ENCODE results near the gene KIF1A. TPM values are rescaled to one million over a fixed set of nuclear protein-coding genes. Genes with fewer than 3 reads are reported as not detected.

The KIF1A gene
- polyA plus RNA-seq, 1 donor (not counting 4 experiments of a cell fraction or from before 2014, with no cell fraction given) = not detected

GRCh38 chr2:240713928-240714746 is 105.9 kb downstream of the KIF1A start:
- dilution Hi-C loops (cut with MboI; ENCODE audit: extremely low pct_ligation_motif_present, low sequenced_read_pairs) = no loop called here
- Histone ChIP-seq H3K27me3 (ENCODE audit: control insufficient read depth, extremely low read depth, insufficient read depth, low read length) (peaks cover 17% of the 10 kb centered on the region), H3K4me3 (ENCODE audit: control insufficient read depth in 2 of 3, extremely low read depth in 1 of 3, insufficient read depth in 2 of 3, low read depth in 1 of 3, low read length in 3 of 3) (no peak overlapping the region), H2AFZ (ENCODE audit: control insufficient read depth, low read length) (no peak overlapping the region), H3K4me1 (ENCODE audit: control insufficient read depth, extremely low read depth, insufficient read depth, low read length) (no peaks in the 10 kb centered on the region), H4K20me1 (ENCODE audit: control insufficient read depth, extremely low read depth, insufficient read depth, low read length) (no peaks in the 10 kb centered on the region), H3K27ac (ENCODE audit: control insufficient read depth, insufficient read depth, low read length) (no peak overlapping the region), H3K4me2 (ENCODE audit: control insufficient read depth, extremely low read depth, insufficient read depth, low read depth, low read length) (no peak overlapping the region), H3K79me2 (ENCODE audit: control insufficient read depth, insufficient read depth, low read length) (no peaks in the 10 kb centered on the region), H3K9ac (ENCODE audit: control insufficient read depth, extremely low read depth, insufficient read depth, low read length) (no peak overlapping the region), H3K9me3 (ENCODE audit: control insufficient read depth, low read depth, low read length) (no peaks in the 10 kb centered on the region), H3K36me3 (ENCODE audit: control insufficient read depth in 2 of 2, extremely low read depth in 1 of 2, insufficient read depth in 2 of 2, low read length in 2 of 2) (no peaks in the 10 kb centered on the region), H3K9me1 (ENCODE audit: control insufficient read depth, extremely low read depth, insufficient read depth, low read length) (no peaks in the 10 kb centered on the region)
- TF ChIP-seq EZH2 (IDR thresholded peaks at IDR 0.05; ENCODE audit: low read length) (peak; percentile 35), CTCF (optimal IDR thresholded peaks at IDR 0.05 in 1 of 3, IDR thresholded peaks at IDR 0.05 in 1 of 3, conservative IDR thresholded peaks at IDR 0.05 in 1 of 3; ENCODE audit: extremely low read depth in 1 of 3, insufficient read depth in 2 of 3, low read length in 3 of 3) (no peak)
- no peak for FAIRE-seq
- DNase-seq (ENCODE audit: low read depth, low spot score) = no peak

- H3K27me3 ChIP-seq (ENCODE audit: control insufficient read depth, extremely low read depth, insufficient read depth, low read length) = peaks cover 24% of the 10 kb centered on the region
Observed at GRCh38 chr2:240713071-240713927, 106.7 kb downstream of the KIF1A start.

More at GRCh38 chr2:240713071-240713927, 106.7 kb downstream of the KIF1A start:
- Histone ChIP-seq H3K9me3 (ENCODE audit: control insufficient read depth, low read depth, low read length) (no peaks in the 10 kb centered on the region), H2AFZ (ENCODE audit: control insufficient read depth, low read length) (no peak overlapping the region), H3K9me1 (ENCODE audit: control insufficient read depth, extremely low read depth, insufficient read depth, low read length) (no peaks in the 10 kb centered on the region), H3K36me3 (ENCODE audit: control insufficient read depth in 2 of 2, extremely low read depth in 1 of 2, insufficient read depth in 2 of 2, low read length in 2 of 2) (no peaks in the 10 kb centered on the region), H3K27ac (ENCODE audit: control insufficient read depth, insufficient read depth, low read length) (no peak overlapping the region), H3K4me3 (ENCODE audit: control insufficient read depth in 2 of 3, extremely low read depth in 1 of 3, insufficient read depth in 2 of 3, low read depth in 1 of 3, low read length in 3 of 3) (no peak overlapping the region), H3K79me2 (ENCODE audit: control insufficient read depth, insufficient read depth, low read length) (no peaks in the 10 kb centered on the region), H3K4me2 (ENCODE audit: control insufficient read depth, extremely low read depth, insufficient read depth, low read depth, low read length) (no peak overlapping the region), H4K20me1 (ENCODE audit: control insufficient read depth, extremely low read depth, insufficient read depth, low read length) (no peaks in the 10 kb centered on the region), H3K4me1 (ENCODE audit: control insufficient read depth, extremely low read depth, insufficient read depth, low read length) (no peaks in the 10 kb centered on the region), H3K9ac (ENCODE audit: control insufficient read depth, extremely low read depth, insufficient read depth, low read length) (no peak overlapping the region)
- dilution Hi-C loops (cut with MboI; ENCODE audit: extremely low pct_ligation_motif_present, low sequenced_read_pairs) = no loop called here
- no peak for FAIRE-seq
- no peak for DNase-seq (ENCODE audit: low read depth, low spot score)
- no peak for TF ChIP-seq CTCF (optimal IDR thresholded peaks at IDR 0.05 in 1 of 3, IDR thresholded peaks at IDR 0.05 in 1 of 3, conservative IDR thresholded peaks at IDR 0.05 in 1 of 3; ENCODE audit: extremely low read depth in 1 of 3, insufficient read depth in 2 of 3, low read length in 3 of 3)
- no peak for TF ChIP-seq EZH2 (IDR thresholded peaks at IDR 0.05; ENCODE audit: low read length)
